ENCODE measurements around the gene ZNF839. TPM values are rescaled to one million over a fixed set of nuclear protein-coding genes. Genes with fewer than 3 reads are reported as not detected.
"Not testable (repeated sequence)": the region's sequence is repeated elsewhere in the genome, so short reads cannot be mapped to it uniquely, and the experiment has no call there.

Gene ZNF839
- total RNA-seq, 4 donors from 2014 or later = 11.9 to 42.1 (median 27.2) TPM

DNA sequence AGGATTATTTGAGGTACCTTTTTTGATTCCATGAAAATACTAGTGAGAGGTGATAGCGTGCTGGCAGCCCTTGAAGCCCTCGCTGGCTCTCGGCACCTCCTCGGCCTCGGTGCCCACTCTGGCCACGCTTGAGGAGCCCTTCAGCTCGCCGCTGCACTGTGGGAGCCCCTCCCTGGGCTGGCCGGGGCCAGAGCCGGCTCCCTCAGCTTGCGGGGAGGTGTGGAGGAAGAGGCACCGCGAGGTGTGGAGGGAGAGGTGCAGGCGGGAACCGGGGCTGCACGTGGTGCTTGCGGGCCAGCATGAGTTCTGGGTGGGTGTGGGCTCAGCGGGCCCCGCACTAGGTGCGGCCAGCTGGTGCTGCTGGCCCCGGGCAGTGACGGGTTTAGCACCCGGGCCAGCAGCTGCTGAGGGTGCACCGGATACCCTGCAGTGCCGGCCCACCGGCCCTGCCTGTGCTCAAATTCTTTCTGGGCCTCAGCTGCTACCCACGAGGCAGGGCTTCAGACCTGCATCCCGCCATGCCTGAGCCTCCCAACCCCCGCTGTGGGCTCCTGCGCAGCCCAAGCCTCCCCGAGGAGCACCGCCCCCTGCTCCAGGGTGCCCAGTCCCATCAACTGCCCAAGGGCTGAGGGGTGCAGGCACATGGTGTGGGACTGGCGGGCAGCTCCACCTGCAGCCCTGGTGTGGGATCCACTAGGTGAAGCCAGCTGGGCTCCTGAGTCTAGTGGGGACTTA lies 21.9 kb upstream of the ZNF839 start:
- Histone ChIP-seq H3K36me3 (no peaks in the 10 kb centered on the region), H3K9me3 (no peaks in the 10 kb centered on the region), H3K27me3 (no peaks in the 10 kb centered on the region), H3K4me1 (no peaks in the 10 kb centered on the region), H3K4me3 (no peak overlapping the region), H3K27ac (no peak overlapping the region)
- no peak for TF ChIP-seq POLR2A (IDR thresholded peaks at IDR 0.05)
- TF ChIP-seq, protein P1, sequence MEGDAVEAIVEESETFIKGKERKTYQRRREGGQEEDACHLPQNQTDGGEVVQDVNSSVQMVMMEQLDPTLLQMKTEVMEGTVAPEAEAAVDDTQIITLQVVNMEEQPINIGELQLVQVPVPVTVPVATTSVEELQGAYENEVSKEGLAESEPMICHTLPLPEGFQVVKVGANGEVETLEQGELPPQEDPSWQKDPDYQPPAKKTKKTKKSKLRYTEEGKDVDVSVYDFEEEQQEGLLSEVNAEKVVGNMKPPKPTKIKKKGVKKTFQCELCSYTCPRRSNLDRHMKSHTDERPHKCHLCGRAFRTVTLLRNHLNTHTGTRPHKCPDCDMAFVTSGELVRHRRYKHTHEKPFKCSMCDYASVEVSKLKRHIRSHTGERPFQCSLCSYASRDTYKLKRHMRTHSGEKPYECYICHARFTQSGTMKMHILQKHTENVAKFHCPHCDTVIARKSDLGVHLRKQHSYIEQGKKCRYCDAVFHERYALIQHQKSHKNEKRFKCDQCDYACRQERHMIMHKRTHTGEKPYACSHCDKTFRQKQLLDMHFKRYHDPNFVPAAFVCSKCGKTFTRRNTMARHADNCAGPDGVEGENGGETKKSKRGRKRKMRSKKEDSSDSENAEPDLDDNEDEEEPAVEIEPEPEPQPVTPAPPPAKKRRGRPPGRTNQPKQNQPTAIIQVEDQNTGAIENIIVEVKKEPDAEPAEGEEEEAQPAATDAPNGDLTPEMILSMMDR (IDR thresholded peaks at IDR 0.05) = no peak
- peak in 1 of 3 donors; percentile 23 for DNase-seq

DNA sequence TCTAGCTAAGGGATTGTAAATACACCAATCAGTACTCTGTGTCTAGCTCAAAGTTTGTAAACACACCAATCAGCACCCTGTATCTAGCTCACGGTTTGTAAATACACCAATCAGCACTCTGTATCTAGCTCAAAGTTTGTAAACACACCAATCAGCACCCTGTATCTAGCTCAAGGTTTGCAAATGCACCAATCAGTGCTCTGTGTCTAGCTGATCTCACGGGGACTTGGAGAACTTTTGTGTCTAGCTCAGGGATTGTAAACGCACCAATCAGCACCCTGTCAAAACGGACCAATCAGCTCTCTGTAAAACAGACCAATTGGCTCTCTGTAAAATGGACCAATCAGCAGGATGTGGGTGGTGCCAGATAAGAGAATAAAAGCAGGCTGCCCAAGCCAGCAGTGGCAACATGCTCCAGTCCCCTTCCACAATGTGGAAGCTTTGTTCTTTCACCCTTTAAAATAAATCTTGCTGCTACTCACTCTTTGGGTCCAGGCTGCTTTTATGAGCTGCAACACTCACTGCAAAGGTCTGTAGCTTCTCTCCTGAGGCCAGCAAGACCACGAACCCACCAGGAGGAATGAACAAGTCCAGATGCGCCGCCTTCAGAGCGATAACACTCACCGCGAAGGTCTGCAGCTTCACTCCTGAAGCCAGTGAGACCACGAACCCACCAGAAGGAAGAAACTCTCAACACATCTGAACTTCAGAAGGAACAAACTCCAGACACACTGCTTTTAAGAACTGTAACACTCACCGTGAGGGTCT lies 21.1 kb upstream of the ZNF839 start:
- H3K27ac ChIP-seq, H3K9me3 ChIP-seq, H3K27me3 ChIP-seq, H3K4me3 ChIP-seq, H3K4me1 ChIP-seq, H3K36me3 ChIP-seq: not testable (repeated sequence)
- peak in 1 of 3 donors; percentile 14 for DNase-seq

DNA sequence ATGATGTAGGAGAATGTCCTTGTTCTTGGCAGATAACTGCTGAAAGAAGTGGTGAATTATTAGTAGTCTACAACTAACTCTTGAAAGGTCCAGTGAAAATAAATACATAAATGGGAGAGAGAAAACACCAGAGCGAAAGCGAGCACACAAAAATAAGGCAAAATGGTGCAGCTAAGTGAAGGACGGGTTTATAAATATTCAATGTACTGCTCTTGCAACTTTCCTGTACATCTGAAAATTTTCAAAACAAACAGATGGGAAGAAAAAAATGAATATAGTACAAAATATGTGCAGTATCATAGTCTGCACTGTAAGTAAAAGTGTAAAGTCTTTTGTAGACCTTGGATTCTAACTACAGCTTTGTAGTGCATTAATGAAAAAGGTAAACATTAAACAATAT lies 15.9 kb upstream of the ZNF839 start:
- TF ChIP-seq, protein P1 (IDR thresholded peaks at IDR 0.05) = no peak
- TF ChIP-seq POLR2A (IDR thresholded peaks at IDR 0.05) = no peak
- Histone ChIP-seq H3K4me3 (no peak overlapping the region), H3K9me3 (no peaks in the 10 kb centered on the region), H3K36me3 (no peaks in the 10 kb centered on the region), H3K27me3 (no peaks in the 10 kb centered on the region), H3K27ac (no peak overlapping the region), H3K4me1 (peaks cover 0 to 9% (median 0%) of the 10 kb centered on the region in 4 donors)
- no peak for DNase-seq

DNA sequence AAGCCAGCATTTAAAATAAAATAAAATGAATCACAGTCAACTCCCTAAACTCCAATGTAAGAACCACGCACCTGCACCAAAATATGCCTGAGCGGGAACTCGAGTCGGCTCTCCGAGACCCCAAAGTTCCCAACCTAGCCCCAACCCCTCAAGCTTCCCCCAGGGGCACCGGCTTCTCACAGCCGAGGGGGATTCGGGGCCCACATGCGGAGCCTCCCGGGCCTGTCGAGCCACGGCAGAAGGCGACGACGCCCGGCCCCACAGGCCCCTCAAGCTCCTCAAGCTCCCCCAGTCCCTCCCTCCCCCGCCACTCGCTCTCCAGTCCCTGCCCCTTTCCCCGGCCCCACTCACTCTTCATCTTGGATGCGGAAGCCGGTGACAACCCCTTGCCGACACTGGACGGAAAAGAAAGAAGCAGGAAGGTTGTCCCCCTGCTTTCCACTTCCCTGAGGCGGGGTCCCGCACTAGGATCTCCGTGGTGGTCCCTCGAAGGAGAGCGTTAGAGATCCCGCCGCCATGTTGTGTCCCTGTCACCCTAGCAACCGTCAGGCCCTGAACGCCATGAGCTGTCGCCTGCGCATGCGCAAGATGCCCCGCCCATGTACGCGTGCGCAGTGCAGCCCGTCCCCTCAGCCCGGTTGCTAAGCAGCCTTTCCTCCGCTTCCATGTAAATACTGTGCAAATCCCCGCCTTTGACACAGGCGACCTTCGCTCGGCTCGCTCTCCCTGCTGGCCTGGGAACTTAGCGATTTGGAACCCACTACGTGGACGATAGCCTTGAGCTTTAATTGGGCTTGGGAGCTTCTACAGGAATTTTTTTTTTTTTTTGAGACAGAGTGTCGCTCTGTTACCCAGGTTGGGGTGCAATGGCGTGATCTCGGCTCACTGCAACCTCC lies 14.7 kb upstream of the ZNF839 start, which contains the start of gene MOK:
Gene MOK (minus strand): TSS at position 554 of the 896 bp plus-strand sequence. CDS start 196 bp downstream, at position 358.
- Histone ChIP-seq H3K9me3 (no peaks in the 10 kb centered on the region), H3K27me3 (no peaks in the 10 kb centered on the region), H3K36me3 (no peaks in the 10 kb centered on the region), H3K27ac (peak within 1 kb of the TSS in 3 of 4 donors; percentile 30 to 67 (median 57)), H3K4me3 (peak within 1 kb of the TSS; percentile 51 to 93 (median 80)), H3K4me1 (peaks cover 0 to 9% (median 0%) of the 10 kb centered on the region in 4 donors)
- TF ChIP-seq, protein P1 (IDR thresholded peaks at IDR 0.05) = no peak
- no peak for TF ChIP-seq POLR2A (IDR thresholded peaks at IDR 0.05)
- peak; percentile 88 to 98 (median 98) for DNase-seq

DNA sequence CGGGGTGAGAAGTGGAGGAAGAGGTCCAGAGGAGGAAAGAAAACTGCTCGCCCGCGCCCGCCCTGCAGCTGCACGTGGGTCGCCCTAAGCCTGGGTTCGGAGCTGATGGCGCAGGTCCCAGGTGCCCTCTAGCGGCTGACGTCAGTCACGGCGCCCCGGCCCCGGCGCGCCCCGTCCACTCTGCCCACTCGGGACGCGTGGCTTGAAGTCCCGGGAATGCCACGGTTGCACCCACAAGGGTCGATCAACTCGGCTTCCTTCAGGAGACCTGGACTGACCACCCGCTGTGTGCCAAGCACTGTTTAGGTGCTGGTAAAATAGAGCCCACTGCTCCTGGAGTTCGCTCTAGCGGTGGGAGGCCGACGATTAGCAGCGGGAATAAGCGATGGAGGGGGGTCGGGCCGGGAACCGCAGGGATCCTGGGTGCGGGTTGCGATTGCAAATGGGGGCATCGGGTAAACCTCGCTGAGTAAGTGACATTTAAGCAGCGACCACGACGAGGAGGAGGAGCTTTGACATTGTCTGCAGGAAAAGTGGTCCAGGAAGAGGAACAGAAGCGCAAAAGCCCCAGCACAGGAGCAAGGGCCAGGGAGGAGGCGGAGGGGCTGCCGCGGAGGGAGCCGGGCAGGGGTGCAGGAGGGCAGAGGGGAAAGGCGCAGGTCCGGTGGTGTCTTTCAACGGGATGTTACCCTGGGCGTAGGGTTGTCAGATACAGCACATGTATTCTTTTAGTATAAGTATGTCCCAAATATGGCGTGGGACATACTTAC lies 5.1 kb upstream of the ZNF839 start:
- no peaks in the 10 kb centered on the region for H3K36me3 ChIP-seq
- peak overlapping the region in 1 of 4 donors; percentile 47 for H3K27ac ChIP-seq
- H3K4me1 ChIP-seq = peaks cover 0 to 20% (median 3%) of the 10 kb centered on the region in 4 donors
- DNase-seq = peak; percentile 83 to 93 (median 90)
- no peaks in the 10 kb centered on the region for H3K9me3 ChIP-seq
- no peak for TF ChIP-seq POLR2A (IDR thresholded peaks at IDR 0.05)
- TF ChIP-seq, protein P1 (IDR thresholded peaks at IDR 0.05) = peak; percentile 83 to 97 (median 94)
- no peaks in the 10 kb centered on the region for H3K27me3 ChIP-seq
- H3K4me3 ChIP-seq = peak overlapping the region; percentile 29 to 56 (median 48)

Data from Peyer's patch (tissue), 4 donors.